ENCODE data around the gene PDK1. TPM values are rescaled to one million over a fixed set of nuclear protein-coding genes. Genes with fewer than 3 reads are reported as not detected.
"Not testable (repeated sequence)": the region's sequence is repeated elsewhere in the genome, so short reads cannot be mapped to it uniquely, and the experiment has no call there.

Gene PDK1
- total RNA-seq, 1 donor from 2014 or later = 51.2 TPM

- no peak for TF ChIP-seq CTCF (IDR thresholded peaks at IDR 0.05; ENCODE audit: borderline replicate concordance)
- Histone ChIP-seq H3K27me3 (ENCODE audit: low read depth) (no peaks in the 10 kb centered on the region), H3K4me1 (no peaks in the 10 kb centered on the region), H3K36me3 (no peaks in the 10 kb centered on the region), H3K9me3 (replicated peaks) (peaks cover 33% of the 10 kb centered on the region), H3K4me3 (no peak overlapping the region), H3K27ac (replicated peaks) (no peak overlapping the region)
- DNase-seq = no peak
- intact Hi-C loops (cut with micrococcal nuclease) = no loop called here
Measured at GRCh38 chr2:172531309-172531708, 24.6 kb upstream of the PDK1 start.

DNA sequence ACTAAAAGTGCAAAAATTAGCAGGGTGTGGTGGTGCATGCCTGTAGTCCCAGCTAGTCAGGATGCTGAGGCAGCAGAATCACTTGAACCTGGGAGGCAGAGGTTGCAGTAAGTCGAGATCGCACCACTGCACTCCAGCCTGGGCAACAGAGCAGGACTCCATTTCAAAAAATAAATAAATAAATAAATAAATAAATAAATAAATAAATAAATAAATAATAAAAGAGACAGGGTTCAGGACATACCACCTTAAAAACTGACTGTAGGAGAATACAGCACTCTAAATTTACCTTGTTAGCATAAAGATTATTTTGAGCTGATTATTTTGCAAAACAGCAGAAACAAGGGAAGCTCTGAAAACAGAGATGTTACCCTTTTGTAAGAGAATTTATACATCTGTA is 23.4 kb upstream of the PDK1 start:
- H3K4me3 ChIP-seq; DNase-seq; H3K27me3 ChIP-seq (ENCODE audit: low read depth); intact Hi-C loops (cut with micrococcal nuclease); H3K36me3 ChIP-seq; H3K27ac ChIP-seq (replicated peaks); H3K4me1 ChIP-seq: not testable (repeated sequence)
- H3K9me3 ChIP-seq (replicated peaks) = peaks cover 21% of the 10 kb centered on the region

DNA sequence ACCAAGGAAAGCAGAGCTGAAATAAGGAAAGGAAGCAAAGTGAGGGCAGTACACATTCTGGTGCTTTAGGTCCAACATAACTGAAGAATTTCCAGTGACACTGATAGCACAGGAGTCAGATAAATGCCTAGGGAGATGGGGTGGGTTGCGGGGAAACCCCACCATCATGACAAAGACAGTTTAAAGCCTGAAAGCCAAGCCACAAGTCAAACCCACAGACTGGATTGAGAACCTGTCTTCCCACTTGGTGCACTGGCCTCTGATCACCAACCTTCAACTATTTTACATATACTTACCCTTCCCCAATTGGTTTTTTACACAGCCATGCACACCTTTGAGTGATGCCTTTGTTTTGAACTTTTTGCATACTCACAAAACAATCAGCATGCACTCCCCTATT is 22.2 kb upstream of the PDK1 start:
- DNase-seq = no peak
- Histone ChIP-seq H3K27ac (replicated peaks) (no peak overlapping the region), H3K4me3 (no peak overlapping the region), H3K27me3 (ENCODE audit: low read depth) (no peaks in the 10 kb centered on the region), H3K4me1 (no peaks in the 10 kb centered on the region), H3K9me3 (replicated peaks) (peaks cover 12% of the 10 kb centered on the region), H3K36me3 (no peaks in the 10 kb centered on the region)
- intact Hi-C loops (cut with micrococcal nuclease) = no loop called here
- TF ChIP-seq CTCF (IDR thresholded peaks at IDR 0.05; ENCODE audit: borderline replicate concordance) = no peak

DNA sequence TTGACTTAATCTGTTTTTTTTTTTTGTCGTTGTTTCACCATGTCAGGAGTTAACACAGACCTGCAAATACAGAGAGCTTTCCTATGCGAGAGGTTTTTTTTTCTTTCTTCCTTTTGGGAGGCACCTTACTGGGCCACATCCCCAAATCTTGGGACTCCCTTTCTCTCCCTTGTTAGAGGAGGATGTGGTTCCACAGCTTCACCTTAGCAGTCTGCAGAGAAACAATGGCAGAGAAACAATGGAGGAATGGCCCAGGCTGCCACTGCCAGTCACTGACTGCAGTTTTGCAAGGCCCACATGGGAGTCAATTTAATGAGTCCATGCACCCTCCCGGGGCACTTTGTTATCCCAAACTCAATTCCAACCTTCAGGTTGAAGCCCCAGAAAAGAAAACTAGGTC is 20.8 kb upstream of the PDK1 start:
- Histone ChIP-seq H3K9me3 (replicated peaks) (peaks cover 11% of the 10 kb centered on the region), H3K36me3 (no peaks in the 10 kb centered on the region), H3K27me3 (ENCODE audit: low read depth) (no peaks in the 10 kb centered on the region), H3K4me1 (no peaks in the 10 kb centered on the region), H3K27ac (replicated peaks) (no peak overlapping the region), H3K4me3 (no peak overlapping the region)
- TF ChIP-seq CTCF (IDR thresholded peaks at IDR 0.05; ENCODE audit: borderline replicate concordance) = no peak
- no peak for DNase-seq
- intact Hi-C loops (cut with micrococcal nuclease) = no loop called here

GRCh38 chr2:172537851-172538250 is 18.0 kb upstream of the PDK1 start:
- H3K9me3 ChIP-seq (replicated peaks) = peaks cover 11% of the 10 kb centered on the region
- H3K27me3 ChIP-seq (ENCODE audit: low read depth); H3K36me3 ChIP-seq; DNase-seq; intact Hi-C loops (cut with micrococcal nuclease); H3K4me1 ChIP-seq; H3K27ac ChIP-seq (replicated peaks); H3K4me3 ChIP-seq: not testable (repeated sequence)

GRCh38 chr2:172539767-172540166 is 16.1 kb upstream of the PDK1 start:
- no peak for DNase-seq
- H3K9me3 ChIP-seq (replicated peaks) = no peaks in the 10 kb centered on the region
- no peaks in the 10 kb centered on the region for H3K36me3 ChIP-seq
- no peak overlapping the region for H3K4me3 ChIP-seq
- intact Hi-C loops (cut with micrococcal nuclease) = no loop called here
- H3K4me1 ChIP-seq = no peaks in the 10 kb centered on the region
- no peak for TF ChIP-seq CTCF (IDR thresholded peaks at IDR 0.05; ENCODE audit: borderline replicate concordance)
- H3K27me3 ChIP-seq (ENCODE audit: low read depth) = no peaks in the 10 kb centered on the region
- no peak overlapping the region for H3K27ac ChIP-seq (replicated peaks)

- Histone ChIP-seq H3K36me3 (no peaks in the 10 kb centered on the region), H3K4me1 (no peaks in the 10 kb centered on the region), H3K27me3 (ENCODE audit: low read depth) (no peaks in the 10 kb centered on the region), H3K4me3 (no peak overlapping the region), H3K27ac (replicated peaks) (no peak overlapping the region), H3K9me3 (replicated peaks) (no peaks in the 10 kb centered on the region)
- TF ChIP-seq CTCF (IDR thresholded peaks at IDR 0.05; ENCODE audit: borderline replicate concordance) = no peak
- DNase-seq = no peak
- intact Hi-C loops (cut with micrococcal nuclease) = no loop called here
Measured at GRCh38 chr2:172540421-172540820, 15.5 kb upstream of the PDK1 start.
